CD14-positive monocyte (primary cell): ENCODE data around the gene PLXNA2. TPM values are rescaled to one million over a fixed set of nuclear protein-coding genes. Genes with fewer than 3 reads are reported as not detected.

ENCODE experiments used
- DNase-seq, 3 donors: peaks; one replicate each; pipeline ENCODE4 v3.0.0-alpha.2; 2011 to 2022
- H2AFZ ChIP-seq: 2 replicates; pipeline ENCODE4 v1.6.0; 2012; ENCODE audit warnings: mild to moderate bottlenecking, low read depth, low read length, inconsistent platforms; ENCODE audit not compliant: insufficient read depth, poor library complexity, severe bottlenecking
- H3K27ac ChIP-seq, 2 donors: 1 replicate in 1 of 2; 2 replicates in 1 of 2; pipeline ENCODE4 v1.5.1; 2012 to 2013; ENCODE audit warnings: low read length in 2 of 2, control low read depth in 1 of 2, inconsistent platforms in 1 of 2, low read depth in 1 of 2, mild to moderate bottlenecking in 1 of 2
- H3K27me3 ChIP-seq, 2 donors: one replicate each; pipeline versions ENCODE4 v1.6.0 to v1.6.1; 2011 to 2013; ENCODE audit warnings: low read length in 2 of 2; ENCODE audit not compliant: control insufficient read depth in 2 of 2, insufficient read depth in 2 of 2
- H3K36me3 ChIP-seq, 2 donors: replicated peaks in 1 of 2; 1 replicate in 1 of 2; 2 replicates in 1 of 2; pipeline versions ENCODE4 v1.5.1 to v1.6.1; 2012 to 2013; ENCODE audit warnings: low read length in 2 of 2, control low read depth in 1 of 2, inconsistent platforms in 1 of 2, mild to moderate bottlenecking in 1 of 2; ENCODE audit not compliant: insufficient read depth in 2 of 2, control insufficient read depth in 1 of 2
- H3K4me1 ChIP-seq, 2 donors: 1 replicate in 1 of 2; 2 replicates in 1 of 2; pipeline versions ENCODE4 v1.5.1 to v1.6.1; 2012 to 2013; ENCODE audit warnings: low read length in 2 of 2, control low read depth in 1 of 2, inconsistent platforms in 1 of 2, mild to moderate bottlenecking in 1 of 2, moderate library complexity in 1 of 2; ENCODE audit not compliant: insufficient read depth in 2 of 2, control insufficient read depth in 1 of 2
- H3K4me2 ChIP-seq: replicated peaks from 2 replicates; pipeline ENCODE3; 2012; ENCODE audit warnings: low read length, moderate library complexity, mild to moderate bottlenecking; ENCODE audit not compliant: poor library complexity, severe bottlenecking; ENCODE audit errors: extremely low read depth
- H3K4me3 ChIP-seq, 3 experiments: fragments of 200-600 bp in 1 of 3; sonication (generic) in 1 of 3; replicated peaks in 1 of 3; 1 replicate in 2 of 3; 2 replicates in 1 of 3; pipeline ENCODE4 v1.5.1; 2011 to 2013; ENCODE audit warnings: low read length in 3 of 3, mild to moderate bottlenecking in 3 of 3, control low read depth in 2 of 3, low read depth in 2 of 3, inconsistent platforms in 1 of 3, moderate library complexity in 1 of 3
- H3K79me2 ChIP-seq: 2 replicates; pipeline ENCODE4 v1.6.0; 2012; ENCODE audit warnings: mild to moderate bottlenecking, control low read depth, inconsistent platforms, low read length, moderate library complexity; ENCODE audit not compliant: insufficient read depth
- H3K9ac ChIP-seq: 2 replicates; pipeline ENCODE4 v1.6.0; 2017; ENCODE audit warnings: low read length, mild to moderate bottlenecking; ENCODE audit not compliant: insufficient read depth, poor library complexity, severe bottlenecking
- H3K9me3 ChIP-seq, 2 donors: replicated peaks in 1 of 2; 1 replicate in 1 of 2; 2 replicates in 1 of 2; pipeline versions ENCODE4 v1.5.1 to v1.6.1; 2012 to 2013; ENCODE audit warnings: low read length in 2 of 2, control low read depth in 1 of 2; ENCODE audit not compliant: control insufficient read depth in 1 of 2, insufficient read depth in 1 of 2
- H4K20me1 ChIP-seq: 2 replicates; pipeline ENCODE4 v1.6.0; 2012; ENCODE audit warnings: mild to moderate bottlenecking, low read length, control low read depth, moderate library complexity; ENCODE audit not compliant: insufficient read depth
- H3K27ac Mint-ChIP-seq, 7 donors: one replicate each; pipeline ENCODE4 v1.8.0; 2020; ENCODE audit warnings: mild to moderate bottlenecking in 7 of 7, mixed read lengths in 7 of 7, moderate library complexity in 6 of 7, inconsistent platforms in 2 of 7
- H3K27me3 Mint-ChIP-seq, 3 donors: one replicate each; pipeline ENCODE4 v1.8.0; 2021 to 2022; ENCODE audit warnings: low read depth in 3 of 3, mild to moderate bottlenecking in 3 of 3, mixed read lengths in 3 of 3, moderate library complexity in 3 of 3, inconsistent platforms in 1 of 3
- H3K36me3 Mint-ChIP-seq, 2 donors: one replicate each; pipeline ENCODE4 v1.8.0; 2020; ENCODE audit warnings: mixed read lengths in 2 of 2, inconsistent platforms in 1 of 2, mild to moderate bottlenecking in 1 of 2
- H3K4me1 Mint-ChIP-seq: one replicate; pipeline ENCODE4 v1.8.0; 2020; ENCODE audit warnings: mild to moderate bottlenecking, mixed read lengths
- H3K4me3 Mint-ChIP-seq, 2 donors: one replicate each; pipeline ENCODE4 v1.8.0; 2020; ENCODE audit warnings: mild to moderate bottlenecking in 2 of 2, mixed read lengths in 2 of 2, moderate library complexity in 1 of 2
- H3K9me3 Mint-ChIP-seq, 7 donors: one replicate each; pipeline ENCODE4 v1.8.0; 2020 to 2022; ENCODE audit warnings: mixed read lengths in 7 of 7, mild to moderate bottlenecking in 6 of 7, moderate library complexity in 6 of 7, inconsistent platforms in 2 of 7
- CTCF ChIP-seq: fragments of 200-600 bp; IDR thresholded peaks from one replicate; pipeline ENCODE4 v1.8.0; 2022; ENCODE audit warnings: antibody characterized with exemption, mild to moderate bottlenecking
- WGBS: methylation state at CpG from one replicate; pipeline ENCODE4 v1.1.5; 2013; ENCODE audit warnings: missing lambda C conversion rate; ENCODE audit not compliant: insufficient coverage; 5-methylcytosine and 5-hydroxymethylcytosine counted together
- intact Hi-C, 2 donors: fragments of 100-400 bp; cut with micrococcal nuclease; formaldehyde crosslinking; loops; one replicate each; pipeline versions ENCODE4 v1.15.0 to v1.15.1; 2023
- polyA plus RNA-seq, 3 donors: library from polyadenylated mRNA; depleted of rRNA in 1 of 3; unstranded in 2 of 3; stranded (reverse) in 1 of 3; fragments of 300-500 nt in 2 of 3; fragments of >200 nt in 1 of 3; fragmentation: Illumina TruSeq in 2 of 3; gene quantifications; 1 replicate in 2 of 3; 2 replicates in 1 of 3; pipeline ENCODE4 v1.2.3, GENCODE V29; 2012 to 2021

Gene PLXNA2
- polyA plus RNA-seq, 3 donors: 0.75 to 2.1 (median 1.1) TPM

GRCh38 chr1:208247696-208248095 lies 3.5 kb upstream of the PLXNA2 start:
- 95% methylated on average over 4 of the region's 5 CpGs for WGBS

GRCh38 chr1:208245185-208245705 lies 1.1 kb upstream of the PLXNA2 start:
- H3K4me1 Mint-ChIP-seq: peaks cover 29% of the 10 kb centered on the region
- peaks cover 31 to 49% (median 32%) of the 10 kb centered on the region in 3 donors for H3K27me3 Mint-ChIP-seq
- H3K9ac ChIP-seq: peak overlapping the region; percentile 68
- H3K27ac ChIP-seq: peak overlapping the region; percentile 19 to 80
- DNase-seq: peak; percentile 74 to 87 (median 81)
- H3K36me3 ChIP-seq: no peaks in the 10 kb centered on the region
- peaks cover 21% of the 10 kb centered on the region for H4K20me1 ChIP-seq
- H3K4me3 Mint-ChIP-seq: peak overlapping the region; percentile 83 to 92
- H3K27ac Mint-ChIP-seq: peak overlapping the region; percentile 51 to 93 (median 88)
- no peaks in the 10 kb centered on the region for H3K9me3 ChIP-seq
- 9% methylated on average over 14 of the region's 22 CpGs for WGBS
- peaks cover 20 to 32% of the 10 kb centered on the region in 2 donors for H3K4me1 ChIP-seq
- peaks cover 24 to 38% of the 10 kb centered on the region in 2 donors for H3K27me3 ChIP-seq
- H3K9me3 Mint-ChIP-seq: peaks cover 0 to 9% (median 0%) of the 10 kb centered on the region in 7 donors
- intact Hi-C loops: loop anchor here (2.0 to 5.0 kb wide), 3 partner anchors 113 to 224 kb away; no protein-coding TSS in a partner anchor
- H3K4me2 ChIP-seq: peak overlapping the region; percentile 95
- H3K4me3 ChIP-seq: peak overlapping the region; percentile 58 to 88 (median 76)
- peak overlapping the region; percentile 92 for H2AFZ ChIP-seq
- no peaks in the 10 kb centered on the region for H3K79me2 ChIP-seq
- peak; percentile 78 for TF ChIP-seq CTCF
- peaks cover 0 to 11% of the 10 kb centered on the region in 2 donors for H3K36me3 Mint-ChIP-seq

More at GRCh38 chr1:208247696-208248095, 3.5 kb upstream of the PLXNA2 start:
- Histone ChIP-seq H2AFZ (no peak overlapping the region), H3K9ac (no peak overlapping the region), H3K9me3 (no peaks in the 10 kb centered on the region), H3K4me3 (no peak overlapping the region), H3K79me2 (no peaks in the 10 kb centered on the region), H3K36me3 (no peaks in the 10 kb centered on the region), H3K4me2 (no peak overlapping the region), H4K20me1 (peaks cover 4% of the 10 kb centered on the region), H3K4me1 (peaks cover 16 to 23% of the 10 kb centered on the region in 2 donors), H3K27me3 (peaks cover 2 to 16% of the 10 kb centered on the region in 2 donors), H3K27ac (no peak overlapping the region)
- H3K36me3 Mint-ChIP-seq: no peaks in the 10 kb centered on the region
- H3K9me3 Mint-ChIP-seq: peaks cover 0 to 2% (median 0%) of the 10 kb centered on the region in 7 donors
- TF ChIP-seq CTCF: no peak
- DNase-seq: no peak
- peak overlapping the region in 1 of 7 donors; percentile 61 for H3K27ac Mint-ChIP-seq
- intact Hi-C loops: loop anchor here in 1 of 2 donors (5.0 kb wide), 2 partner anchors 115 to 225 kb away; no protein-coding TSS in a partner anchor
- H3K4me1 Mint-ChIP-seq: peaks cover 15% of the 10 kb centered on the region
- peaks cover 13 to 33% (median 14%) of the 10 kb centered on the region in 3 donors for H3K27me3 Mint-ChIP-seq
- no peak overlapping the region for H3K4me3 Mint-ChIP-seq
